Parathyroid adenoma (tissue), 2 donors: ENCODE results near the gene SLC13A5.

Experiments used
- H2AFZ ChIP-seq: fragments of 300-600 bp; sonication (generic); one replicate; pipeline ENCODE4 v1.7.0; 2017; ENCODE audit warnings: antibody characterized with exemption, mild to moderate bottlenecking
- H3K27ac ChIP-seq: fragments of 300-600 bp; sonication (generic); one replicate; pipeline ENCODE4 v1.7.0; 2017
- H3K27me3 ChIP-seq: fragments of 300-600 bp; sonication (generic); one replicate; pipeline ENCODE4 v1.7.0; 2017; ENCODE audit warnings: low read length; ENCODE audit not compliant: control insufficient read depth, insufficient read depth
- H3K36me3 ChIP-seq: fragments of 300-600 bp; sonication (generic); one replicate; pipeline ENCODE4 v1.7.0; 2017; ENCODE audit warnings: low read length; ENCODE audit not compliant: control insufficient read depth, insufficient read depth
- H3K4me1 ChIP-seq: fragments of 300-600 bp; sonication (generic); one replicate; pipeline ENCODE4 v1.7.0; 2017; ENCODE audit warnings: control low read depth
- H3K4me2 ChIP-seq: fragments of 300-600 bp; sonication (generic); one replicate; pipeline ENCODE4 v1.7.0; 2017; ENCODE audit warnings: low read length
- H3K4me3 ChIP-seq: fragments of 300-600 bp; sonication (generic); one replicate; pipeline ENCODE4 v1.7.0; 2017; ENCODE audit warnings: low read depth, low read length
- H3K79me2 ChIP-seq: fragments of 300-600 bp; sonication (generic); one replicate; pipeline ENCODE4 v1.7.0; 2017; ENCODE audit warnings: control low read depth
- H3K9ac ChIP-seq: fragments of 300-600 bp; sonication (generic); one replicate; pipeline ENCODE4 v1.7.0; 2017; ENCODE audit warnings: mild to moderate bottlenecking
- H3K9me3 ChIP-seq: fragments of 300-600 bp; sonication (generic); one replicate; pipeline ENCODE4 v1.7.0; 2017; ENCODE audit warnings: low read length; ENCODE audit not compliant: control insufficient read depth
- CTCF ChIP-seq: fragments of 300-600 bp; sonication (generic); IDR thresholded peaks from one replicate; pipeline ENCODE4 v1.7.0; 2017; ENCODE audit warnings: antibody characterized with exemption, mild to moderate bottlenecking
- donor health status: primary hyperparathyroidism.

SLC13A5 gene

GRCh38 chr17:6691546-6691945 is 21.6 kb downstream of the SLC13A5 start:
- Histone ChIP-seq H2AFZ (no peak overlapping the region), H3K79me2 (no peaks in the 10 kb centered on the region), H3K27ac (no peak overlapping the region), H3K27me3 (no peaks in the 10 kb centered on the region), H3K4me3 (no peak overlapping the region), H3K9ac (no peak overlapping the region), H3K36me3 (no peaks in the 10 kb centered on the region), H3K4me1 (no peaks in the 10 kb centered on the region), H3K4me2 (no peak overlapping the region), H3K9me3 (no peaks in the 10 kb centered on the region)
- no peak for TF ChIP-seq CTCF

GRCh38 chr17:6690641-6691040 is 22.5 kb downstream of the SLC13A5 start:
- H3K27me3 ChIP-seq = no peaks in the 10 kb centered on the region
- no peak overlapping the region for H3K27ac ChIP-seq
- H3K4me2 ChIP-seq = no peak overlapping the region
- no peaks in the 10 kb centered on the region for H3K9me3 ChIP-seq
- no peak overlapping the region for H2AFZ ChIP-seq
- no peaks in the 10 kb centered on the region for H3K79me2 ChIP-seq
- no peak for TF ChIP-seq CTCF
- no peaks in the 10 kb centered on the region for H3K36me3 ChIP-seq
- no peak overlapping the region for H3K4me3 ChIP-seq
- H3K4me1 ChIP-seq = no peaks in the 10 kb centered on the region
- H3K9ac ChIP-seq = no peak overlapping the region

GRCh38 chr17:6688944-6689343 is 24.2 kb downstream of the SLC13A5 start:
- Histone ChIP-seq H3K79me2 (no peaks in the 10 kb centered on the region), H3K27ac (no peak overlapping the region), H2AFZ (no peak overlapping the region), H3K36me3 (no peaks in the 10 kb centered on the region), H3K4me1 (no peaks in the 10 kb centered on the region), H3K4me2 (no peak overlapping the region), H3K4me3 (no peak overlapping the region), H3K9ac (no peak overlapping the region), H3K27me3 (no peaks in the 10 kb centered on the region), H3K9me3 (no peaks in the 10 kb centered on the region)
- TF ChIP-seq CTCF = no peak

GRCh38 chr17:6686026-6686425 is 27.1 kb downstream of the SLC13A5 start:
- no peaks in the 10 kb centered on the region for H3K4me1 ChIP-seq
- no peak for TF ChIP-seq CTCF
- H2AFZ ChIP-seq = no peak overlapping the region
- H3K36me3 ChIP-seq = no peaks in the 10 kb centered on the region
- H3K4me3 ChIP-seq = no peak overlapping the region
- H3K27me3 ChIP-seq = no peaks in the 10 kb centered on the region
- no peaks in the 10 kb centered on the region for H3K9me3 ChIP-seq
- H3K27ac ChIP-seq = no peak overlapping the region
- H3K9ac ChIP-seq = no peak overlapping the region
- H3K4me2 ChIP-seq = no peak overlapping the region
- H3K79me2 ChIP-seq = no peaks in the 10 kb centered on the region

- no peaks in the 10 kb centered on the region for H3K9me3 ChIP-seq
- TF ChIP-seq CTCF = no peak
- no peak overlapping the region for H3K4me2 ChIP-seq
- no peak overlapping the region for H2AFZ ChIP-seq
- H3K4me1 ChIP-seq = no peaks in the 10 kb centered on the region
- H3K27ac ChIP-seq = no peak overlapping the region
- H3K9ac ChIP-seq = no peak overlapping the region
- no peaks in the 10 kb centered on the region for H3K27me3 ChIP-seq
- H3K4me3 ChIP-seq = no peak overlapping the region
- H3K36me3 ChIP-seq = no peaks in the 10 kb centered on the region
- no peaks in the 10 kb centered on the region for H3K79me2 ChIP-seq
Measured at GRCh38 chr17:6684881-6685767, 28.0 kb downstream of the SLC13A5 start.
